ENCODE measurements around the gene NAPEPLD. TPM values are rescaled to one million over a fixed set of nuclear protein-coding genes. Genes with fewer than 3 reads are reported as not detected.
A peak's percentile ranks its signal among the peaks of the same experiment; 100 is the strongest.

The NAPEPLD gene
- total RNA-seq, 4 donors from 2014 or later, result 6.1 to 24.3 (median 10.0) TPM

DNA sequence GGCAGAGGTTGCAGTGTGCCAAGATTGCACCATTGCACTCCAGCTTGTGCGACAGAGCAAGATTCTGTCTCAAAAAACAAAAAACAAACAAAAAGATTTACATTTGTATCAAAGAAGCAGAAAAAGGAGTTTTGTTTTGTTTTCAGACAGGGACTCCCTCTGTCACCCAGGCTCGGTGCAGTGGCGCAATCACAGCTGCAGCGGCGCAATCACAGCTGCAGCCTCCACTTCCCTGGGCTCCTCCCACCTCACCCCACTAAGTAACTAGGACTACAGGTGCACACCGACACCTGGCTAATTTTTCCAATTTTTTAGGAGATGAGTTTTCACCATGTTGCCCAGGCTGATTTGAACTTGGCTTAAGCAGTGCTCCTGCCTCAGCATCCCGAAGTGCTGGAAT is 72.1 kb downstream of the NAPEPLD start:
- WGBS, result 78% methylated on average over 7 of the region's 7 CpGs

GRCh38 chr7:103075337-103075918 is 73.5 kb downstream of the NAPEPLD start:
- no peak for TF ChIP-seq EP300 (IDR thresholded peaks at IDR 0.05)
- TF ChIP-seq POLR2A (IDR thresholded peaks at IDR 0.05), result no peak
- no peak for TF ChIP-seq CTCF (IDR thresholded peaks at IDR 0.05)
- no peak for TF ChIP-seq POLR2AphosphoS5 (IDR thresholded peaks at IDR 0.05)
- no peaks in the 10 kb centered on the region for H3K36me3 ChIP-seq
- peak overlapping the region; percentile 97 for H3K27ac ChIP-seq

More for the DNA sequence above, 72.1 kb downstream of the NAPEPLD start:
- Histone ChIP-seq H3K9me3 (no peaks in the 10 kb centered on the region), H3K27me3 (no peaks in the 10 kb centered on the region), H3K4me3 (no peak overlapping the region), H3K4me1 (peaks cover 24% of the 10 kb centered on the region), H3K36me3 (no peaks in the 10 kb centered on the region), H3K27ac (no peak overlapping the region)
- DNase-seq (ENCODE audit: low spot score in 2 of 2), result no peak
- TF ChIP-seq POLR2A (IDR thresholded peaks at IDR 0.05) (no peak), POLR2AphosphoS5 (IDR thresholded peaks at IDR 0.05) (no peak), CTCF (IDR thresholded peaks at IDR 0.05) (no peak), EP300 (IDR thresholded peaks at IDR 0.05) (no peak)

DNA sequence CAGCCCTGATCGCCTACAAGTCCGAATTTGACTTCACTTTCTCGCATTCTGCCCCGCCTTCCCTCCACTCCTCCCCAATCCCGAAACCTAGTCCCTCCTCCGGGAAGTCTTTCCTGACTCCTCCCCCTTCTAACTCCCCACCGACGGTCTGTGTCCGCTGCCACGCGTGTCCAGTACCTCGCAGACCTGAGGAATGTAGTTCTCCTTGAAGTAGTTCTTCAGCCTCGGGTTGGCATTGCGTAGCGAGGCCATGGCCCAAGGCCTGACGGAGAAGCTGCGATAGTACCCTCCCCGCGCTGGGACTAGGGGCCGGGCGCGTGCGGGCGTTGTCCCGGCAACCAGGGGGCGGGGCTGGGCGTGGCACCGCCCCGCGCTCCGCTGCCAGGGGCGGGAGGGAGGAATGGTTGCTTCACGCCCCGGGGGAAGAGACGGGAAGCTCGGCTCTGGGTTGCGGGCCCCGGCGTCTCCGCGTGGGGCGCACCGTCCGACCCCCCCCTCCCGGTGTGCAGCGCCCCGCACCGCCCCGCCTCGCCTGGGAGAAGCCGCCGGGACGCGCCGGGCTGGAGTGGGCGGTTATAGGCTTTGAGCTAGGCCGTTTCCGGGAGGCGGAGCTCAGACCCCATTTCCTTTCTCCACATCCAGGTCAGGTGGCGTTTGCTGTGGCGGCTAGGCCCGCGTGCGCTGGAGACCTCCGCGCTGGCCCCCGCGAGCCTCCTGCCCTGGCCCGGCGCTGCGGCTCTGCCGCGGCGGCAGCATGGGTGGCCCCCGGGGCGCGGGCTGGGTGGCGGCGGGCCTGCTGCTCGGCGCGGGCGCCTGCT is 74.2 kb downstream of the NAPEPLD start, which contains the start of the genes ARMC10 and FBXL13:
TSS of gene ARMC10 (plus strand) at position 622 of the 818 bp plus-strand sequence. CDS start at position 755, 133 bp downstream.
TSS of gene FBXL13 (minus strand) at position 278 of the 818 bp plus-strand sequence.
- Histone ChIP-seq H3K4me1 (peaks cover 24% of the 10 kb centered on the region), H3K36me3 (no peaks in the 10 kb centered on the region), H3K27ac (peak within 1 kb of the TSS; percentile 97), H3K4me3 (peak within 1 kb of the TSS; percentile 79), H3K9me3 (no peaks in the 10 kb centered on the region), H3K27me3 (no peaks in the 10 kb centered on the region)
- WGBS, result 1% methylated on average over 26 of the region's 83 CpGs
- TF ChIP-seq EP300 (IDR thresholded peaks at IDR 0.05) (no peak), POLR2A (IDR thresholded peaks at IDR 0.05) (no peak), CTCF (IDR thresholded peaks at IDR 0.05) (peak; percentile 1 to 67), POLR2AphosphoS5 (IDR thresholded peaks at IDR 0.05) (peak; percentile 20 to 54 (median 34))
- peak; percentile 93 for DNase-seq (ENCODE audit: low spot score in 2 of 2)

More at GRCh38 chr7:103075337-103075918, 73.5 kb downstream of the NAPEPLD start:
- 4% methylated on average over 9 of the region's 36 CpGs for WGBS
- Histone ChIP-seq H3K27me3 (no peaks in the 10 kb centered on the region), H3K4me1 (peaks cover 24% of the 10 kb centered on the region), H3K4me3 (peak overlapping the region; percentile 79), H3K9me3 (no peaks in the 10 kb centered on the region)
- DNase-seq (ENCODE audit: low spot score in 2 of 2), result peak; percentile 75 to 82

DNA sequence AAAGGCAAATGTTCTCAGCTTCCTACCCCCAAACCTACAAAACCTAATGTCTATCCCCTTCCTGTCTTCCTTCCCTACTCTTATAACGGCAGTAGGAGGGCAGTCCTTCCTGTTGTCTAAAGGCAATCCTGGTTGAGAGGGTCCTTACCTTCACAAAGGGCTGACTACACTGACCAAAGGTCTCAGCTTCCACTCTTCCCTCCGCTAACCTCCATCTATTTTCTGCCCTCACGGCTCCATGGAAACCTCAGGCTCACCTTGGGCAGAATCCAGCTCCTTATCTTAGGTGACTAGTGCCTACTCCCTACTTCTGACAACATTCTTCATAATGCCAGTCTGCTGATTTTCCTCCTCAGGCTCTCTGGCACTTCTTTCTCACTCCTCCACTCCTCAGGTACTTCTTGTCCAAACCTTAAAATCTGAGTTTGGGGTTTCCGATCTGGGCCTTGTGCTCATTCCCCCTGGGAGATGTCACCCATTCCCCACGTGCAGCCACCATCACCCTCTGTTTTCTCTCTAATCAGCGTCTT is 74.8 kb downstream of the NAPEPLD start:
- TF ChIP-seq POLR2A (IDR thresholded peaks at IDR 0.05) (no peak), POLR2AphosphoS5 (IDR thresholded peaks at IDR 0.05) (no peak), EP300 (IDR thresholded peaks at IDR 0.05) (no peak), CTCF (IDR thresholded peaks at IDR 0.05) (no peak)
- DNase-seq (ENCODE audit: low spot score in 2 of 2), result no peak
- no peaks in the 10 kb centered on the region for H3K9me3 ChIP-seq
- peak overlapping the region; percentile 97 for H3K27ac ChIP-seq
- no peaks in the 10 kb centered on the region for H3K36me3 ChIP-seq
- peaks cover 24% of the 10 kb centered on the region for H3K4me1 ChIP-seq
- no peaks in the 10 kb centered on the region for H3K27me3 ChIP-seq
- peak overlapping the region; percentile 79 for H3K4me3 ChIP-seq
- 15% methylated on average over 6 of the region's 6 CpGs for WGBS

DNA sequence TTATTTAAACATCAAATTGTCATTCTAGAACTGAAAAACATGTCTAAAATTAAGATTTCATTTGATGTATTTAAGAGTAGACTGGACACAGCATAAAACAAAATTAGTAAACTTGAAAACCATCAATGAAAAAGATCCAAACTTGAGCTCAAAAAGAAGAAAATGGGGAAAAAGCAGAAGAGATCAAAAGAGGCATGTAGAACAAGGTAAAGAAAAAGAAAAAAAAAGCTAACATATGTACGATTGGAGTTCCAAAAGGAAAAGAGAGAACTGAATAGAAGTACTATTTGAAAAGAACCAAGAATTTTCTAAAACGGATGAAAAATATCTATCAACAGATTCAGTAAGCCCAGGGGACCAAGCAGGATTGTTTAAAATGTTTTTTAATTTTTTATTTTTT is 77.9 kb downstream of the NAPEPLD start:
- TF ChIP-seq POLR2A (IDR thresholded peaks at IDR 0.05), result no peak
- TF ChIP-seq EP300 (IDR thresholded peaks at IDR 0.05), result no peak
- no peak for TF ChIP-seq CTCF (IDR thresholded peaks at IDR 0.05)
- TF ChIP-seq POLR2AphosphoS5 (IDR thresholded peaks at IDR 0.05), result no peak
- Histone ChIP-seq H3K9me3 (no peaks in the 10 kb centered on the region), H3K4me1 (peaks cover 13% of the 10 kb centered on the region), H3K4me3 (no peak overlapping the region), H3K27ac (no peak overlapping the region), H3K27me3 (no peaks in the 10 kb centered on the region), H3K36me3 (no peaks in the 10 kb centered on the region)
- 90% methylated on average over 2 of the region's 2 CpGs for WGBS
- no peak for DNase-seq (ENCODE audit: low spot score in 2 of 2)
